ENCODE measurements around the gene RPRD1B. TPM values are rescaled to one million over a fixed set of nuclear protein-coding genes. Genes with fewer than 3 reads are reported as not detected.

The RPRD1B gene
- total RNA-seq, 1 experiment from 2014 or later: 112 TPM

DNA sequence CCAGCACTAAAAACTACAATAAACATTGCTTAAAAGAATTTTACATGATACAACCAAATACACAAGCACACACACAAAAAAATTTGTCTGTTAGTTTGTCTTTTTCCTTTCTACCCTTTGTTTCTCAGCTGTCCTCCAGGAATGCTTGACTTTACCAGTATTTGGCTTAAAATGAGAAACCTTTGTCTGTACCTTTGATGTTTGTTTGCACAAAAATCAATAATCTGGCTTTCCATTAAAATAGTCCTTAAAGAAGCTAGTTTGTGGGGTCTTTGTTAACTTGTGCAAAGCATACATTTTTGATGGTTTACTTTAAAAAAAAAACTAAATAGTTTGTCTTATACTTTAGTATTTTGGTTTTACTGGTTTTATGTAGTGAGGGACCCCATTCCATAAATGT lies 49.3 kb downstream of the RPRD1B start:
- no peak for TF ChIP-seq CTCF (IDR thresholded peaks at IDR 0.05; ENCODE audit: insufficient read depth in 1 of 2, low read depth in 1 of 2, low read length in 1 of 2, severe bottlenecking in 1 of 2, unreplicated experiment in 1 of 2)
- Mint-ChIP-seq H3K4me3 (ENCODE audit: unreplicated experiment) (no peak overlapping the region), H3K4me1 (ENCODE audit: low read depth, unreplicated experiment) (no peaks in the 10 kb centered on the region), H3K36me3 (ENCODE audit: insufficient read depth, unreplicated experiment) (peaks cover 97% of the 10 kb centered on the region), H3K27me3 (ENCODE audit: insufficient read depth, unreplicated experiment) (no peaks in the 10 kb centered on the region), H3K9me3 (ENCODE audit: unreplicated experiment) (no peaks in the 10 kb centered on the region), H3K27ac (ENCODE audit: unreplicated experiment) (no peak overlapping the region)
- ChIA-PET POLR2A (interaction anchor here (0.6 kb wide), 1 partner anchor 148 kb away, joined by 9 read pairs; no protein-coding TSS in a partner anchor), CTCF (interaction anchor here (1.2 to 2.3 kb wide), 5 partner anchors 9 to 138 kb away, joined by 3 to 13 read pairs (median 4); no protein-coding TSS in a partner anchor)
- no peak overlapping the region for H3K4me3 ChIP-seq (ENCODE audit: low read depth, low read length)
- peaks cover 7% of the 10 kb centered on the region for H3K36me3 ChIP-seq (ENCODE audit: control insufficient read depth, insufficient read depth, low read length)
- H3K27me3 ChIP-seq (replicated peaks; ENCODE audit: control insufficient read depth, insufficient read depth, low read length): no peaks in the 10 kb centered on the region
- BruUV-seq (replicated peaks): no TSS peak
- intact Hi-C loops (cut with micrococcal nuclease; ENCODE audit: unreplicated experiment): no loop called here
- H3K9me3 ChIP-seq: no peaks in the 10 kb centered on the region; the same call in 1 of the 2 replicates
- no peak for DNase-seq
- no peaks in the 10 kb centered on the region for H3K4me1 ChIP-seq

DNA sequence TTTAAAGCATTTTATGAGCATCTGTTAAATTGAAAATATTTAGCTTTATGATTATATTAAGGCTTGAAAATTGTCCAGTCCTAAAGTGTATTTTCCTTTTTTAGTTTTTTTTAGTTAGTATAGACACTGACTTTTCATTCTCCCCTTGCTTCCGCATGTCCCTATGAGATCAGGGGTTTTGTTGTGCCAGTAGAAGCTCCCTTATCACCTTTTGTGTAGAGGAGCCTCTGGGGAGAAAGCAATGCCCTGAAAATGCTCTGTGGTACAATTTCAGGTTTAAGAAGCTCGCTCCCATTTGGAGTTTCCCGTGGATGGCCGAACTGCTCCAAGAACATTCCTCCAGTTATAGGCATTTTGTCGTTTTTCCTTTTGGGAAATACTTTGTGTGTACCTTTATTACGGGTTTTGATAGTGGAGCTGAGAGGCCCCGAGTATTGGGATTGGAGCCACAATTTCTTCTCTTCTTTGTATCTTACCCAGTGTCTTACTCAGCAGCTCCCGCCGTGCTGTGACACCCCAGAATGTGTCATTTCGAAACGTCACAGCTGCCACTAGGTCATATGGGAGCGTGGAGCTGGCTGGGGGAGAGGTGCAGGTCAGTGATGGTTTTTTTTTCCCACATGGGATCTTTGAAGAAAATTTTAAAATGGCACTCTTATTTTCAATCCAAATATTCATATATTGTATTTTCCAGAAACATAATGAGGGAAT lies 49.9 kb downstream of the RPRD1B start:
- ChIA-PET CTCF (interaction anchor here (1.0 to 2.3 kb wide), 6 partner anchors 10 to 140 kb away, joined by 3 to 13 read pairs (median 4); no protein-coding TSS in a partner anchor), POLR2A (interaction anchor here (0.6 kb wide), 1 partner anchor 147 kb away, joined by 9 read pairs; no protein-coding TSS in a partner anchor)
- Mint-ChIP-seq H3K9me3 (ENCODE audit: unreplicated experiment) (no peaks in the 10 kb centered on the region), H3K27me3 (ENCODE audit: insufficient read depth, unreplicated experiment) (no peaks in the 10 kb centered on the region), H3K27ac (ENCODE audit: unreplicated experiment) (no peak overlapping the region), H3K36me3 (ENCODE audit: insufficient read depth, unreplicated experiment) (peaks cover 97% of the 10 kb centered on the region), H3K4me1 (ENCODE audit: low read depth, unreplicated experiment) (no peaks in the 10 kb centered on the region), H3K4me3 (ENCODE audit: unreplicated experiment) (no peak overlapping the region)
- intact Hi-C loops (cut with micrococcal nuclease; ENCODE audit: unreplicated experiment): no loop called here
- no peak for DNase-seq
- no peaks in the 10 kb centered on the region; the same call in 1 of the 2 replicates for H3K9me3 ChIP-seq
- no TSS peak for BruUV-seq (replicated peaks)
- H3K4me1 ChIP-seq: no peaks in the 10 kb centered on the region
- no peak for TF ChIP-seq CTCF (IDR thresholded peaks at IDR 0.05; ENCODE audit: insufficient read depth in 1 of 2, low read depth in 1 of 2, low read length in 1 of 2, severe bottlenecking in 1 of 2, unreplicated experiment in 1 of 2)
- no peaks in the 10 kb centered on the region for H3K27me3 ChIP-seq (replicated peaks; ENCODE audit: control insufficient read depth, insufficient read depth, low read length)
- H3K36me3 ChIP-seq (ENCODE audit: control insufficient read depth, insufficient read depth, low read length): peaks cover 4% of the 10 kb centered on the region
- no peak overlapping the region for H3K4me3 ChIP-seq (ENCODE audit: low read depth, low read length)

- no peaks in the 10 kb centered on the region for H3K4me1 ChIP-seq
- no peaks in the 10 kb centered on the region for H3K4me1 Mint-ChIP-seq (ENCODE audit: low read depth, unreplicated experiment)
- no peak overlapping the region for H3K4me3 Mint-ChIP-seq (ENCODE audit: unreplicated experiment)
- H3K4me3 ChIP-seq (ENCODE audit: low read depth, low read length): no peak overlapping the region
- no peaks in the 10 kb centered on the region for H3K27me3 ChIP-seq (replicated peaks; ENCODE audit: control insufficient read depth, insufficient read depth, low read length)
- ChIA-PET POLR2A (no interaction called here), CTCF (interaction anchor here (1.0 to 2.3 kb wide), 2 partner anchors 11 to 139 kb away, joined by 3 to 13 read pairs; no protein-coding TSS in a partner anchor)
- peaks cover 4% of the 10 kb centered on the region for H3K36me3 ChIP-seq (ENCODE audit: control insufficient read depth, insufficient read depth, low read length)
- H3K36me3 Mint-ChIP-seq (ENCODE audit: insufficient read depth, unreplicated experiment): peaks cover 97% of the 10 kb centered on the region
- no peaks in the 10 kb centered on the region for H3K9me3 Mint-ChIP-seq (ENCODE audit: unreplicated experiment)
- no peaks in the 10 kb centered on the region for H3K27me3 Mint-ChIP-seq (ENCODE audit: insufficient read depth, unreplicated experiment)
- no peak for DNase-seq
- intact Hi-C loops (cut with micrococcal nuclease; ENCODE audit: unreplicated experiment): no loop called here
- no peaks in the 10 kb centered on the region; the same call in 1 of the 2 replicates for H3K9me3 ChIP-seq
- TF ChIP-seq CTCF (IDR thresholded peaks at IDR 0.05; ENCODE audit: insufficient read depth in 1 of 2, low read depth in 1 of 2, low read length in 1 of 2, severe bottlenecking in 1 of 2, unreplicated experiment in 1 of 2): no peak
- H3K27ac Mint-ChIP-seq (ENCODE audit: unreplicated experiment): no peak overlapping the region
- BruUV-seq (replicated peaks): no TSS peak
Observed at GRCh38 chr20:38084425-38084951, 50.9 kb downstream of the RPRD1B start.
